Measurements from ENCODE around the gene MPZL2.
"Not testable (repeated sequence)": the region's sequence is repeated elsewhere in the genome, so short reads cannot be mapped to it uniquely, and the experiment has no call there.

MPZL2 gene

GRCh38 chr11:118263695-118264568, at the start of gene MPZL2:
MPZL2 (minus strand) TSS chr11:118264297; CDS start chr11:118264153, 144 bp downstream.
- DNase-seq, result no peak

DNA sequence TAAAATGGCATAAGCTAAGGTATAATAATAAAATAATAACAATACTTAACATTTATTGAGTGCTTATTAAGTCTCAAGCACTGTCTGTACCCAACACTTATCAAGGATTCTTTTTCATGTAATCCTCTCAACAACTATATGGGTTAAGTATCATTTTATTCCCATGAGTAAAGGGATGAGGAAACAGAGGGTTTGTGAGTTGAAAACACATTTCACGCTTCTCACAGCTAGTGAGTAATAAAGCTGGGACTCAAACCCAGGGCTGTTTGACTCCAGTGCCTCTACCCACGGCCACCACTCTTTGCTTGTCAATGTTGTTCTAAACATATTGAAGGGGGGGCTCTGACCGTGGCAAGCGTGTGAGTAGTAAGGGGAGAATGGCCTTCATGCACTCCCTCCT, 49.1 kb upstream of the MPZL2 start:
- DNase-seq, result no peak

GRCh38 chr11:118312328-118312727, 48.2 kb upstream of the MPZL2 start:
- no peak for DNase-seq

GRCh38 chr11:118311518-118311917, 47.4 kb upstream of the MPZL2 start:
- no peak for DNase-seq

DNA sequence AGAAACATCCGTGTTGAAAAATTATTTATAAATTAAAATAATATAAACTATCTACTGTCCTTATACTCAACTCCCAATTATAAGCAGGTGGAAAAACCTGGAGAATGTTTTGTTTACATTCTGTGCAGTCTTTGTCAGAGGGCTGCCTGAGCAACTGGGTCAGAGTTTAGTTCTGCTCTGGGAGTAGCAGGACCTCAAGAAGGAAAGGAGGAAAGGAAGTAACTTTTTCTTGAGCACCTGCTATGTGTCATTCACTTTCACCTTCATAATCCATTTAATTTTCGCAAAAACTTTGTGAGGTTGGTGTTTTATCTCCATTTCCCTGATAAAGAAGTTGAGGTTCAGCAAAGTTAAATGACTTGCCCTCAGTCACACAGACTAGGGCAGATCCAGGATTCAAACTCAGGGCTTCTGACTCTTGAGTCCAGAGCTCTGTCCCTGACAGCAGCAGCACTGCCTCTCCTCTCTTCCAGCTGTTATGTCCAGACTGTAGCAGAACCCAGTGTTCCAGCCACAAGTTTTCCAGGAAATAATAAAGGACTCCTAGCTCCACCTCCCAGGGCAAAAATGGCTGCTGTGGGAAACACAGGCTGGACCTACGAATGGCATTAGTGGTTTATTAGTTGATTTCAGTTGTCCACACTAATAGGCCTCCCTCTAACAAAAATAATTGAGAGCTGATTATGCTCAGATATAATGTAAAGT, 46.8 kb upstream of the MPZL2 start:
- DNase-seq, result no peak

GRCh38 chr11:118310271-118310670, 46.2 kb upstream of the MPZL2 start:
- DNase-seq, result no peak

- DNase-seq, result not testable (repeated sequence)
Measured at GRCh38 chr11:118308995-118309528, 45.0 kb upstream of the MPZL2 start.

DNA sequence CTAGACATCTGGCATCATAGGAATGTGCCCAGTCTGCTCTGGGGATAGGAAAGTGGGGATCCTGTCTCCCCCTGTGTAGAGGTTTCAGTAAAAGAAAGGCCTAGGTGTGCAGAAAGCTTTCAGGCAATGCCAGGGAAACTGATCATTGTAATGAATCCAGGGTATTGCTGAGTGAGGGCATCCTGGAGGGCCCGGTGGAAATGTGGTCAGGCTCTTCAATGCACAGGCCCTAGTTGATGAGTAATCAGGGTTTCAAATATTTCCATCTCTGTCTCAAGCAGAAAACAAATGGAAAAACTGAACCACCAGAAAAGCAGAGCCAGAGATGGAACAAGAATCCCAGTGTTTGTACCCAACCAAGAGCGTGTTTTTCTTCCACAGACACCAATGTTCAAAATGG, 42.5 kb upstream of the MPZL2 start:
- no peak for DNase-seq

GRCh38 chr11:118305726-118306125, 41.6 kb upstream of the MPZL2 start:
- DNase-seq, result no peak

- DNase-seq, result no peak
Measured at GRCh38 chr11:118304568-118305248, 40.6 kb upstream of the MPZL2 start, which contains the start of gene CD3E. CD3E (plus strand) TSS chr11:118304730; CDS start chr11:118304953, 223 bp downstream.

- DNase-seq, result no peak
Measured at GRCh38 chr11:118304227-118304567, 40.1 kb upstream of the MPZL2 start.

DNA sequence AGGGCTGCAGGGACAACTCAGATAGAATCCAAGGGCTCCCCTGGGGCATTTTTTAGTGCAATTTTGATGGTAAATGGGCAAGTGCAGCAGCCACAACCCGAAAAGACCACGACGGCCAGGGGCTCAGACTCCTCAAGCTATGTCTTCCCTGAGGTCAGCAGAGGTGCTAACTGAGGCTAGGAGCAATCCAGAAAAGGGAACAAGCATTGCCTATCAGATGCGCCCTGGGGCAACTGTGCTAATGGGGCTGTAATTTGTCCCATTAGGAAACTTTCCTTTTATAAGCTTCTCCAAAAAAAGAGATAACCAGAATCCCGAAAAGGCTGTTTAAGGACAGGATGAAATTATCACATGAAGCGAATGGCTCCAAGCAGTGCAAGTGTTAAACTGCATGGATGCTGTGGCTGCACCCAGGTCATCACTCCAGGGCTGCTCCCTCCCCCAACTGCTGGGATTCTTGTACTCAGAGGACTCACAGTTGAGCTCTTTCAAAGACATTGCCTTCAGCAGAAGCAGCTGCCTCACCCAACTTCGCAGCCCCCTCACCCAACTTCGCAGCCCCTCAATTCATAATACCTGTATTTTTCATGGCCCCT, 37.6 kb upstream of the MPZL2 start:
- DNase-seq, result no peak

GRCh38 chr11:118295815-118296454, 31.8 kb upstream of the MPZL2 start:
- DNase-seq, result no peak

GRCh38 chr11:118295199-118295598, 31.1 kb upstream of the MPZL2 start:
- no peak for DNase-seq

DNA sequence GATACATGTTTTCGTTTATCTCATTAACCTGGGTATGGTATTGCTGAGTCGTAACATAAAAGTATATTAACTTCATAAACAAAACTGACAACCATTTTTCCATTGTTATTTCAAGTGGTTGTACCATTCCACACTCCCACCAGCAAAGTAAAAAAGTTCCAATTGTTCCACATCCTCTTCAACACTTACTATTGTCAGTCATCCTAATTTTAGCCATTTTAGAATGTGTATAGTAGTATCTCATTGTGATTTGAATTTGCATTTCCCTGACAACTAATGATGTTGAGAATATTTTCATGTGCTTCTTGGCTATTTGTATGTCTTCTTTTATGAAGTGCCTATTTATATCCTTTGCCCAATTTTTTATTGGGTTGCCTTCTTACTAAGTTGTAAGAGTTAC, 30.0 kb upstream of the MPZL2 start:
- DNase-seq, result no peak

DNA sequence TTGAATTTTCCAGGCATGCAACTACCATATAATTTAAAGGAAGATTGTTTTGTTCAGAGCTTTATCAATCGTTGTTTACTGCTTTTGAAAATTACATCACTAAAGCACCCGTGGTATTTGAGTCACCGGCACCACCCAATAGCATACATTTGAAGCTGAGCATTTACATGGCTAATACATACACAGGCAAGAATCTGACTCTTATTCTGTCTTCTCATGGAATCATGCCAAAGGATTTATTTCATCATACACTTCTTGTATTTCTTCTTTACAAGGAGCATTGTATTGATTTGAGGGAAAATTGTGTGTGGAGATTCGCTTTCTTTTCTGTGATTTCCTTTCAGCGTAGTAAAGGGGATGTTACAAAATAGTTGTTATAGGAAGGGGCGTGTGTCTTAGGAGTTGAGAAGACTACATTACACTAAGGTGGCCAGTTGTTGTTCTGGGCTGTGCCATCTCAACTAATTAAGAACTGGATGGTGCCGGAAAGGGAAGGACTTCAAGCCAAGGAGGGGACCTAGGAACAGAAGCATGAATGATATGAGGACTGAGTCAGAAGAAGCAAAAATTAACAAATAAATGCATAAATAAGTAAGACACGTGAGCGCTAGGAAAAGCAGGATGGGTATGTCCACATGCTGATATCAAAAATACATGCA, 27.5 kb upstream of the MPZL2 start:
- DNase-seq, result no peak

GRCh38 chr11:118290923-118291322, 26.8 kb upstream of the MPZL2 start:
- DNase-seq, result peak in 1 of 2 experiments; percentile 2

DNA sequence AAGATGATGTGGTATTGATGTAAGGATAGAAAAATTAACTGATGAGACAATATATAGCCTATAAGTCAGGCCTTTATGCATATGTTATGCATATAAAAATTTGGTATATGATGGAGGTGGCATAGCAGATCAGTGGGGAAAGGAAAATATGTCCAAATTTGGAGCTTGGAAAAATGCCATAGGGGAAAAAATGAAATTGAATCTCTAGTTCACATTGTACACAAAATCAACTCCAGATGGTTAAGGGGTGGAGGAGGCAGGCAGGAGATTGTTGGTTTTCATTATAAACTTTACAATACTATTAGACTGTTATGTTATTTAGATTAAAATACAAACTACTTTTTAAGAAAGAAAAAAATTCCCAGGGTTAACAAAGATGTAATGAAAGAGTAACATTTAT, 25.3 kb upstream of the MPZL2 start:
- no peak for DNase-seq

DNA sequence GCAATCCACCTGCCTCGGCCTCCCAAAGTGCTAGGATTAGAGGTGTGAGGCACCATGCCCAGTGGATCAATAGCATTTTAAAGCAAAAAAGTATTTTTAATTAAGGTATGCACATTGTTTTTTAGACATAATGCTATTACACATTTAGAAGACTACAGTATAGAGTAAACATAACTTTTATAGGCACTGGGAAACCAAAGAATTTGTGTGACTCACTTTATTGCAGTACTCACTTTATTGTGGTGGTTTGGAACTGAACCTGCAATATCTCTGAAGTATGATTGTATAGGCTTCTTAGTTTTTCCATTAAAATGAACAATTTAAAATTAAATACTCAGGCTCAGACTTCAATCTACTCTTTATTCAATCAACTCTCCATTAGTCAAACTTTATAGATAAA, 22.9 kb upstream of the MPZL2 start:
- DNase-seq, result no peak

DNA sequence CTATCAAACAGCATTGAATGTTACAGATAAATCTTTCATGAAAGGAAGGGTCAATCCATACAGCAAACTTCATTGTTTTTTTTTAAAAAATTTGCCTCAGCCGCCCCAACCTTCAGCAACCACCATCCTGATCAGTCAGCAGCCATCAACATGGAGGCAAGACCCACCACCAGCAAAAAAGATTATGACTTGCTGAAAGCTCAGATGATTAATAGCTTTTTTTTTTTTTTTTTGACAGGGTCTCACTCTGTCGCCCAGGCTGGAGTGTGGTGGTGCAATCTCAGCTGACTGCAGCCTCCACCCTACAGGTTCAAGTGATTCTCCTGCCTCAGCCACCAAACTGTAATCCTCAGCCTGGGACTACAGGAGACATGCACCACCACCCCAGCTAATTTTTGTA, 22.4 kb upstream of the MPZL2 start:
- DNase-seq, result no peak

- DNase-seq, result no peak
Measured at GRCh38 chr11:118283756-118284350, 19.8 kb upstream of the MPZL2 start.

All from SW 1271 (cell line).